ENCODE data around the gene FNDC4.

Gene FNDC4

GRCh38 chr2:27522400-27522945 lies 27.5 kb upstream of the FNDC4 start:
- FAIRE-seq (no peak), DNase-seq (ENCODE audit: insufficient read length, low spot score) (no peak)
- TF ChIP-seq CTCF (IDR thresholded peaks at IDR 0.05; ENCODE audit: insufficient read depth, missing control alignments), result no peak

DNA sequence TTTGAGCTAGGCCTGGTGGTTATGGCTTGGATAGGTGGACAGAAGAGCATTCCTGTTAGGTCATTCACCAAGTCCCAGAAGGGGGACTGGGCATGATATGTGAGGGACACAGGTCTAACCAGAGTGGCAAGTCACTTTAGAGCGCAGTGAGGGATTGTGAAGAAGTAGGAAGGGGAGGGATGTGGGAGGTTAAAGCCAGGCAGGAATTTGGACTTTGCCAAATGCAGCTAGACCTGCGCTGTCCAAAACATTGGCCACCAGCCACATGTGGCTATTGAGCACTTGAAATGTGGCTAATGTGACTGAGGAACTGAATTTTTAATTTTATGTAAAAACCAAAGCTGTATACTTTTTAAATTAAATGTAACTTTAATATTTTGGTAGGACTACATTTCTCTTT lies 25.3 kb upstream of the FNDC4 start:
- TF ChIP-seq CTCF (IDR thresholded peaks at IDR 0.05; ENCODE audit: insufficient read depth, missing control alignments), result no peak
- no peak for FAIRE-seq

GRCh38 chr2:27518782-27519113 lies 23.7 kb upstream of the FNDC4 start:
- FAIRE-seq (no peak), DNase-seq (ENCODE audit: insufficient read length, low spot score) (no peak)
- no peak for TF ChIP-seq CTCF (IDR thresholded peaks at IDR 0.05; ENCODE audit: insufficient read depth, missing control alignments)

More for the DNA sequence above, 25.3 kb upstream of the FNDC4 start:
- DNase-seq (ENCODE audit: insufficient read length, low spot score), result no peak

GRCh38 chr2:27518113-27518781 lies 23.2 kb upstream of the FNDC4 start:
- DNase-seq (ENCODE audit: insufficient read length, low spot score) (no peak), FAIRE-seq (no peak)
- TF ChIP-seq CTCF (IDR thresholded peaks at IDR 0.05; ENCODE audit: insufficient read depth, missing control alignments), result no peak

DNA sequence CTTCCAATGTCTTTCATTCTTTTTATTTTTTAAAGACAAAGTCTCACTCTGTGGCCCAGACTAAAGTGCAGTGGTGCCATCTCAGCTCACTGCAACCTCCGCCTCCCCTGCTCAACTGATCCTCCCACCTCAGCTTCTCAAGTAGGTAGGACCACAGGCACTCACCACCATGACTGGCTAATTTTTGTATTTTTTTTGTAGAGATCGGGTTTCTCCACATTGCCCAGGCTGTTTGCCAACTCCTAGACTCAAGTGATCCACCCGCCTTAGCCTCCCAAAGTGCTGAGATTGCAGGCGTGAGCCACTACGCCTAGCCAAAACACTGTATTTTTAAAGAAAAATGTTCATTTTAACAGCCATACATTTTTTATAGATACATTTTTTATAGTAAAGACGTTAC lies 14.3 kb upstream of the FNDC4 start:
- no peak for TF ChIP-seq CTCF (IDR thresholded peaks at IDR 0.05; ENCODE audit: insufficient read depth, missing control alignments)
- FAIRE-seq (no peak), DNase-seq (ENCODE audit: insufficient read length, low spot score) (no peak)

- FAIRE-seq (no peak), DNase-seq (ENCODE audit: insufficient read length, low spot score) (no peak)
- no peak for TF ChIP-seq CTCF (IDR thresholded peaks at IDR 0.05; ENCODE audit: insufficient read depth, missing control alignments)
Observed at GRCh38 chr2:27507293-27507692, 12.3 kb upstream of the FNDC4 start.

DNA sequence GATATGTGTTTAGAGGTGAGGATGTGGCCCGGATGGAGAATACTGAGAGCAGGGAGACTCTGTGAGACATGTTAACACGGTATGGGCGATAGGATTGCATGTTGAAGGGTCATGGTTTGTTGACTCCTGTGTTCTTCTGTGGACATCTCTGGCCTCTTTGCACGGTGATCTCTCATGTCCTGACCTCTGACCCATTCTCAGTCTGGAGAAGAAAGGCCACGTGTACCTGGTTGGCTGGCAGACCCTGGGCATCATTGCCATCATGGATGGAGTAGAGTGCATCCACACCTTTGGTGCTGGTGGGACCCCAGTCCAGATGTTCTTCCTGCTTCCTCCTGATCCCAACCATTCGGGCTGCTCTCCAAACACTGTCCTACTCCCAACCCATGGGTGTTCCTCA lies 11.6 kb upstream of the FNDC4 start:
- no peak for FAIRE-seq
- TF ChIP-seq CTCF (IDR thresholded peaks at IDR 0.05; ENCODE audit: insufficient read depth, missing control alignments), result no peak
- no peak for DNase-seq (ENCODE audit: insufficient read length, low spot score)

Data from D721Med (cell line).